ENCODE results near the gene CARD16.
"Not testable (repeated sequence)": the region's sequence is repeated elsewhere in the genome, so short reads cannot be mapped to it uniquely, and the experiment has no call there.

The CARD16 gene

GRCh38 chr11:105044557-105045524, at the start of gene CARD16:
Gene CARD16 (minus strand): TSS chr11:105045335. CDS start chr11:105045297, 38 bp downstream.
- not testable (repeated sequence) for DNase-seq (ENCODE audit: low spot score)

- DNase-seq (ENCODE audit: low spot score), result no peak
These were observed 47.4 kb upstream of the CARD16 start for GRCh38 chr11:105092256-105093239.

- DNase-seq (ENCODE audit: low spot score), result no peak
These were observed 36.4 kb upstream of the CARD16 start for GRCh38 chr11:105081412-105082150.

- not testable (repeated sequence) for DNase-seq (ENCODE audit: low spot score)
These were observed 35.2 kb upstream of the CARD16 start for GRCh38 chr11:105080171-105080906.

- DNase-seq (ENCODE audit: low spot score), result no peak
These were observed 33.1 kb upstream of the CARD16 start for GRCh38 chr11:105078283-105078682.

- not testable (repeated sequence) for DNase-seq (ENCODE audit: low spot score)
These were observed 32.1 kb upstream of the CARD16 start for GRCh38 chr11:105077141-105077790.

- DNase-seq (ENCODE audit: low spot score), result no peak
These were observed 29.0 kb upstream of the CARD16 start for GRCh38 chr11:105074166-105074530.

GRCh38 chr11:105073456-105074165, 28.5 kb upstream of the CARD16 start:
- no peak for DNase-seq (ENCODE audit: low spot score)

GRCh38 chr11:105072080-105072479, 26.9 kb upstream of the CARD16 start:
- DNase-seq (ENCODE audit: low spot score), result not testable (repeated sequence)

- DNase-seq (ENCODE audit: low spot score), result no peak
These were observed 26.1 kb upstream of the CARD16 start for GRCh38 chr11:105071089-105071732.

- no peak for DNase-seq (ENCODE audit: low spot score)
These were observed 25.2 kb upstream of the CARD16 start for GRCh38 chr11:105070306-105070705.

- not testable (repeated sequence) for DNase-seq (ENCODE audit: low spot score)
These were observed 24.6 kb upstream of the CARD16 start for GRCh38 chr11:105069749-105070148.

- not testable (repeated sequence) for DNase-seq (ENCODE audit: low spot score)
These were observed 18.3 kb upstream of the CARD16 start for GRCh38 chr11:105063245-105063941.

GRCh38 chr11:105057432-105057831, 12.3 kb upstream of the CARD16 start:
- DNase-seq (ENCODE audit: low spot score), result no peak

GRCh38 chr11:105056446-105056845, 11.3 kb upstream of the CARD16 start:
- no peak for DNase-seq (ENCODE audit: low spot score)

- no peak for DNase-seq (ENCODE audit: low spot score)
These were observed 9.8 kb upstream of the CARD16 start for GRCh38 chr11:105054723-105055493.

GRCh38 chr11:105052487-105052886, 7.4 kb upstream of the CARD16 start:
- no peak for DNase-seq (ENCODE audit: low spot score)

GRCh38 chr11:105051559-105051958, 6.4 kb upstream of the CARD16 start:
- no peak for DNase-seq (ENCODE audit: low spot score)
